GM18498 (cell line): ENCODE measurements around the gene CNTN2.

Experiments
- ATAC-seq: cut with Tn5 transposase; IDR thresholded peaks from one replicate; pipeline ENCODE4 v1.9.1; 2021; ENCODE audit warnings: mild to moderate bottlenecking, moderate library complexity; ENCODE audit not compliant: unreplicated experiment

The CNTN2 gene

GRCh38 chr1:205053296-205053695, 10.3 kb downstream of the CNTN2 start:
- no peak for ATAC-seq

DNA sequence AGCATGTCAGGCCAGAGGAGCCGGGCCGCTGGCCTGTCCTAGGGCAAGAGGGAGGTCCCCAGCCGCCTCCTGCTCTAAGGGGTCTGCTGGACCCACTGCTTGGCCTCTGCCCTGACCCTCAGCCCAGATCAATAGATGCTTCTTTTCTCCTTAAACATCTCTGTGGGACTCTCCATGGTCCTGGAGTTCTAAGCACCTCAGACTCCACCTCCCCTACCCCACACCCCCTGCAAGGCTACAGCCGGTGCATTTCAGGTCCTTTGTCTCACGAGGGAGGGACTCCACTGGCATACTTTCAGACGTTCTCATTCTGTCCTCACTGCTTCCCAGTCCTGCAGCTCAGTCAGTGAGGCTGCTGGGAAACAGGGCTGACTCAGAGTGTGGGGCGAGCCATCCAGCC, 11.0 kb downstream of the CNTN2 start:
- ATAC-seq, result no peak

- ATAC-seq, result no peak
Measured at GRCh38 chr1:205056188-205056611, 13.2 kb downstream of the CNTN2 start.

DNA sequence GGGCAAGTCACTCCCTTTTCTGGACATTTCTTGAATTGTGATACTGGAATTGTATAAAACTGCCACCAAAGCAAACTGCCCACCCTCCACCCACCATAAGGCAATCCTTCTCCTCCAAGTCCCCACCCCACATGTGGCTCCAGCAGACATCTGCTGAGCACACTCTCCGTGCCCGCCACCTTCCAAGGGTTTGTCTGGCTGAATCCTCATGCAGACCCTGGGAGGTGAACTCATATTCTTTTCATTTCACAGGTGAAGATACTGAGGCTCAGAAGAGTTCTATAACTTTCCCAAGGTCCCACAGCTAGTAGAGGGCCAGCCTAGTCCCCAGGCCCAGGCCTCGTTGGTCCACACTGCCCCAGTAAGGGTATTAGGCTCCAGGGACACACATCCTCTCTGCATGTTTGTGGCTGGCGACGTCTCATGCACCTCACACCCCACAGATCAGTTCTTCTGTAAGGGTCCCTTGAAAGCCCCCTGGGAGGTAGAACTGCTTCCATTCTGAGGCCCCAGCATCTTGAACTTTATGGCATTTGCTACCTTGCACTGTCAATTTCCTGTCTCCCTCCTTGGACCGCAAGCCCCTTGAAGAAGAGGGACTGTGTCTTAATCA, 14.1 kb downstream of the CNTN2 start:
- no peak for ATAC-seq

GRCh38 chr1:205057808-205058575, 15.0 kb downstream of the CNTN2 start:
- no peak for ATAC-seq

- ATAC-seq, result no peak
Measured at GRCh38 chr1:205058853-205059252, 15.8 kb downstream of the CNTN2 start.

GRCh38 chr1:205059660-205060059, 16.6 kb downstream of the CNTN2 start:
- no peak for ATAC-seq

GRCh38 chr1:205060746-205061145, 17.7 kb downstream of the CNTN2 start:
- no peak for ATAC-seq

DNA sequence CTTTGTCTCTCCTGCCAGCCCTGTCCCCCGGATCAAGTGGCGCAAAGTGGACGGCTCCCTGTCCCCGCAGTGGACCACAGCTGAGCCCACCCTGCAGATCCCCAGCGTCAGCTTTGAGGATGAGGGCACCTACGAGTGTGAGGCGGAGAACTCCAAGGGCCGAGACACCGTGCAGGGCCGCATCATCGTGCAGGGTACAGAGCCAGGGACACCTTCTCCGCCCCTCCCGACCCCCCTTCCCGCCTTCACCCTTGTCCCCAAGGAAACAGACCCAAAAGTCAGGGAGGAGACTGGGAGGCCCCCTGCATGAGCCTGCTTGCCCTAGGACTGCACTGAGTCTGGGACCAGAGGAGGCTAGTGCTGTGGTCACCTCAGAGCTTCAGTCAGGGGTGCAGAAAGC, 18.2 kb downstream of the CNTN2 start:
- ATAC-seq, result no peak

DNA sequence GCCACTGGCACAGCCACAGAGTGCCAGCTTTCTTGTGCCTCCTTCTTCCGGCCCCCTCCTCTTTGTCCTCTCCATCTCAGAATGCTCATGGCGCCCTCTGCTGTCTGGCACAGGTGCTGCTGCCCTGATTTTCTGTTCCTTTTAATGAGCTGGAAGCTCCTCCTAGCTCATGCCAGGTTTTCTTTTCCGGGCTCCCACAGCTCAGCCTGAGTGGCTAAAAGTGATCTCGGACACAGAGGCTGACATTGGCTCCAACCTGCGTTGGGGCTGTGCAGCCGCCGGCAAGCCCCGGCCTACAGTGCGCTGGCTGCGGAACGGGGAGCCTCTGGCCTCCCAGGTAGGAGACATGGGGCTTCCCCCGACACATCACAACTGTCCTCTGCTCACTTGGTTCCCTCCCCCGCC, 18.7 kb downstream of the CNTN2 start:
- ATAC-seq, result no peak

- ATAC-seq, result no peak
Measured at GRCh38 chr1:205062319-205062718, 19.3 kb downstream of the CNTN2 start.

DNA sequence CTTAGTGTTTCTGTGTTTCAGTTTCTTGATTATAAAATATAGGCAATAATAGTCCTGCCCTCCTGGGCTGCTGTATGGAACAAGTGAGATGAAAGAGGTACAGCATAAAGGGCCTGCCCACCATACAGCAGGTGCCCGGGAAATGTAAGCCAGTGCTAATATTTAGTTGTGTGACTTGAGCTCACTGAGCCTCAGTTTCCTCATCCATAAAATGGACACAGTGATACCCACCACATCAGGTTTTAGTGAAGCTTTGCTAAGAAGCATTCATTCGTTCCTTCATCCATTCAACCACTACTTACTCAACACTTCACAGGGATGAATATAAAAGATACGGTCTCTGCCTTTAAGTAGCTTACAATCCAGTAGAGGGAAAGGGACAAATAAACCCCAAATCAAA, 19.9 kb downstream of the CNTN2 start:
- no peak for ATAC-seq

GRCh38 chr1:205064301-205064700, 21.3 kb downstream of the CNTN2 start:
- no peak for ATAC-seq

DNA sequence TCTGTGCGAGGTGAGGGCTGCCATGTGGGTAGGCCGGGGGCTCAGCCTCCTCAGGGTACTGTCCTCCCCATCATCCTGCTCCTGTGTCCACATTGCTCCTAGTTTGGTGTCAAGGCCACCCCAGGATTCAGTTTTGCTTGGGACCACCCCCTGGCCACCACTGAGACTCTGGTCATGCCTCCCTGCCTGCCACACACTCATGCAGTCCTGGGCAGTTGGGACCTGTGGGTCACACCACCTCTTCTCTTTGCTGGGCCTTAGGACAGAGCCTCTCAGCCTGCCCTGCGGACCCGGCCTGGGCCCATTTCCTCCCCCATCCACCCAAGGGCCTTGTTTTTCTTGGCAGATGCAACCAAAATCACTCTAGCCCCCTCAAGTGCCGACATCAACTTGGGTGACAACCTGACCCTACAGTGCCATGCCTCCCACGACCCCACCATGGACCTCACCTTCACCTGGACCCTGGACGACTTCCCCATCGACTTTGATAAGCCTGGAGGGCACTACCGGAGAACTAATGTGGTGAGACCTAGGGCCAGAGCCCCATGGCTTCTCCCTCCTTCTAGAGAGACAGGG, 21.8 kb downstream of the CNTN2 start:
- no peak for ATAC-seq

GRCh38 chr1:205065666-205066065, 22.7 kb downstream of the CNTN2 start:
- no peak for ATAC-seq

- ATAC-seq, result no peak
Measured at GRCh38 chr1:205066141-205066818, 23.3 kb downstream of the CNTN2 start.

DNA sequence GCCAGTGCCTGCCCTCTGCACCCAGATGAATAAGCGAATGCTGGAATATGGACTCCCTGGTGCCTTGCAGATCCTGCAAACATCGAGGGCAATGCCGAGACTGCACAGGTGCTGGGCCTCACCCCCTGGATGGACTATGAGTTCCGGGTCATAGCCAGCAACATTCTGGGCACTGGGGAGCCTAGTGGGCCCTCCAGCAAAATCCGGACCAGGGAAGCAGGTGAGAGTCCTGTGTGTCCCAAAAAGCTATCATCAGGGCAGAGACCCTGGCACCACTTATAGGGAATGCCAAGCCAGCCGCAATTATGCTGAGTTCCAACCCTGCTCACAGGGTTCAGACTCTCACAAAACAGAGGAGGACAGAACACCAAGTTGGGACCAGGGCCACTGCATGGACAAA, 24.0 kb downstream of the CNTN2 start:
- no peak for ATAC-seq

DNA sequence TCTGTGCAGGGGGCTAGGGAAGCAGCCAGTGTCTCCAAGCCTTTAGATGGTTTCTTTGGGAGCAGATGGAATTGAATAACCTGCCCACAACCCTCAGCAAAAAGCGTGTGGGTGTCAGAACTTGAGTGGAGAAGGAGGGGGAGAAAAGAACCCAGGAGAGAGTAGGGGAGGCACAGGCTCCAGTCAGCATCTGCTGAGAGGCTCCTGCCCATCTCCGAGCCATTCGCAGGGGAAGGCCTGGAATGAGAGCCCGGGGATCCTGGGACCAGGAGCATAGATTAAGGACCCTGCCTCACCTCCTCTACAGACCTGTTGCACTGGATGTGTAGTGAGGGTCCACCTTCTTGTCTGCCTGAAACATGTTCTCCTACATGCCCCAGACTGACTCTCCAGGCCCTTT, 25.0 kb downstream of the CNTN2 start:
- ATAC-seq, result no peak

DNA sequence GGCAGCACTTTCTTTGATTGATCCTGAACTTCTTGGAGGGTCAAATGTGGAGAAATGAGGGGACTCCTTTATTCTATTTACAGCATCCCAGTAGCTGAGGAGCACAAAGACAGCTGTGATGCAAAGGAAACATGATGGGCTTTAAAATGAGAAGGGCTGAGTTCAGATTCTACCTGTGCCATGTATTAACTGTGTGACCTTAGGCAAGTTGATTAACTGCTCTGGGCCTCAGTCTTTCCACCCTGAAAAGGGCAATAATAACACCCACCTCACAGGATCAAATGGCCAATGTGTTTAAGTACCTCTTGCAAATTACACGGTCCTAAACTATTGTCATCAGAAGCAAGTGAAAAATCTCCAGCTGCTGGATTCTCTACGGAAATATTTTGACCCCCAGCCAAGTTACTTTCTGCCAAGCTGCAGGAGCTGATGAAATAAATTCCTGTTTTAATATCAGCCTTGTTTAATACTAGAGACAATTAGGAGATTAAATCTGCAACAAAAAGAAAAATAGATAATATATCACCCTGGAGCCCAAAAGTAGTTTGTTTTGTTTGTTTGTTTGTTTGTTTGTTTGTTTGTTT, 25.5 kb downstream of the CNTN2 start:
- no peak for ATAC-seq

DNA sequence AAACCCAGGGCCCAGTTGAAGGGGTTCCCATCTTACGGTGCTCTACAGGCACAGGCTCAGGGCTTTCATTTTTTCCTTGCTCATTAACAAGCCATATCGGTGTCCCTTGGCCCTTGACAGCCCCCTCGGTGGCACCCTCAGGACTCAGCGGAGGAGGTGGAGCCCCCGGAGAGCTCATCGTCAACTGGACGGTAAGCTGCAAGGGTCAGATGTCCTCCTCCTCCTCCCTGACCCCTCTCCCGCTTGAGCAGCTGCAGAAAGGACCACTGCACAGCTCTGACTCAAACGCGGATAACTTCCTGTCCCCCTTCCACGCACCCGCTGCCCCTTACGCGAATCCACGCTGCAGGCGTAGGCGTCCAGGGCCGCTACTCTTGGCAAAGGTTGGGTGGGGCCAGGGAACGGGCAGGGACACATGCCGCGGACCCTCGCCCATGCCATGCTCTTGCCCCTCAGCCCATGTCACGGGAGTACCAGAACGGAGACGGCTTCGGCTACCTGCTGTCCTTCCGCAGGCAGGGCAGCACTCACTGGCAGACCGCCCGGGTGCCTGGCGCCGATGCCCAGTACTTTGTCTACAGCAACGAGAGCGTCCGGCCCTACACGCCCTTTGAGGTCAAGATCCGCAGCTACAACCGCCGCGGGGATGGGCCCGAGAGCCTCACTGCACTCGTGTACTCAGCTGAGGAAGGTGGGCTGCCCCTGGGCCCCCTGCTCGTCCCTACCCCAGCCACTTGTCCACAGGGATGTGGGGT, 26.5 kb downstream of the CNTN2 start:
- ATAC-seq, result no peak

DNA sequence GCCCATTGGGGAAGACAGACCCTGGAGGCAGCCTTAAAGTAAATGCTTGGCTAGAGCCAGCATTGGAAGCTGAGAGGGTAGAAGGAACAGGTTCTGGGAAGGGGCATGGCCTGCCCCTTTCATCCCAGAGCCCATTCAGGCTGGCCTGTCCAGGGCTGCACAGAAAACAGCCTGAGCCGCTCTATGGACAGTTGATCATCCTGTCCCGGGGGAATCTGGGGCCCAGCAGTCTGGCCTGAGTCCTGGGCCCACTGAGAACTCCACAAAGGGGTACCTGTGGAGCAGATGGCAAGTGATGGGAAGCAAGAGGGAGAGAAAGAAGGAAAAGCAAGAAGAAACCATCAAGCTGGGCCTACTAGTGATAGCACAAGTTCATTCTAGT, 28.0 kb downstream of the CNTN2 start:
- no peak for ATAC-seq
